Ascending aorta (tissue), 2 donors: Measurements from ENCODE around the gene FOXK1. TPM values are rescaled to one million over a fixed set of nuclear protein-coding genes. Genes with fewer than 3 reads are reported as not detected.

Experiments
- DNase-seq, 2 donors: peaks; one replicate each; pipeline ENCODE4 v3.0.0-alpha.2; 2019; ENCODE audit warnings: low spot score in 2 of 2
- H3K27ac ChIP-seq, 2 donors: fragments of 200-600 bp; sonication (generic); one replicate each; pipeline ENCODE4 v1.5.1; 2016 to 2017; ENCODE audit warnings: mild to moderate bottlenecking in 1 of 2
- H3K27me3 ChIP-seq: fragments of 200-600 bp; sonication (generic); one replicate; pipeline ENCODE4 v1.5.1; 2017
- H3K36me3 ChIP-seq, 2 donors: fragments of 200-600 bp; sonication (generic); one replicate each; pipeline ENCODE4 v1.5.1; 2016
- H3K4me1 ChIP-seq, 2 donors: fragments of 200-600 bp; sonication (generic); one replicate each; pipeline ENCODE4 v1.5.1; 2016 to 2017; ENCODE audit warnings: mild to moderate bottlenecking in 1 of 2
- H3K4me3 ChIP-seq, 2 donors: fragments of 200-600 bp; sonication (generic); one replicate each; pipeline ENCODE4 v1.5.1; 2016 to 2017; ENCODE audit warnings: mild to moderate bottlenecking in 1 of 2
- H3K9me3 ChIP-seq, 2 donors: fragments of 200-600 bp; sonication (generic); one replicate each; pipeline ENCODE4 v1.5.1; 2016
- intact Hi-C: fragments of 100-400 bp; cut with DNase I; formaldehyde crosslinking; loops from one replicate; pipeline ENCODE4 v1.15.1; 2023
- total RNA-seq: library from RNA; depleted of rRNA; stranded (reverse); fragments of >200 nt; gene quantifications from one replicate; pipeline ENCODE4 v1.1.0, GENCODE V29; 2016
- TF ChIP-seq, protein P1 (sequence below), 3 experiments: fragments of 200-600 bp in 2 of 3; fragments of 450-650 bp in 1 of 3; sonication (generic) in 2 of 3; IDR thresholded peaks; one replicate each; pipeline ENCODE4 v1.5.1; 2016 to 2019; ENCODE audit warnings: antibody characterized with exemption in 3 of 3, mild to moderate bottlenecking in 1 of 3, moderate library complexity in 1 of 3

Gene FOXK1
- total RNA-seq, 1 donor from 2014 or later: 31.7 TPM

GRCh38 chr7:4809666-4810065 lies 127.6 kb downstream of the FOXK1 start:
- intact Hi-C loops: no loop called here
- Histone ChIP-seq H3K4me1 (no peaks in the 10 kb centered on the region), H3K4me3 (no peak overlapping the region), H3K27me3 (no peaks in the 10 kb centered on the region), H3K27ac (peak overlapping the region in 1 of 2 donors; percentile 27), H3K9me3 (no peaks in the 10 kb centered on the region), H3K36me3 (peaks cover 0 to 5% of the 10 kb centered on the region in 2 donors)
- TF ChIP-seq, protein P1, sequence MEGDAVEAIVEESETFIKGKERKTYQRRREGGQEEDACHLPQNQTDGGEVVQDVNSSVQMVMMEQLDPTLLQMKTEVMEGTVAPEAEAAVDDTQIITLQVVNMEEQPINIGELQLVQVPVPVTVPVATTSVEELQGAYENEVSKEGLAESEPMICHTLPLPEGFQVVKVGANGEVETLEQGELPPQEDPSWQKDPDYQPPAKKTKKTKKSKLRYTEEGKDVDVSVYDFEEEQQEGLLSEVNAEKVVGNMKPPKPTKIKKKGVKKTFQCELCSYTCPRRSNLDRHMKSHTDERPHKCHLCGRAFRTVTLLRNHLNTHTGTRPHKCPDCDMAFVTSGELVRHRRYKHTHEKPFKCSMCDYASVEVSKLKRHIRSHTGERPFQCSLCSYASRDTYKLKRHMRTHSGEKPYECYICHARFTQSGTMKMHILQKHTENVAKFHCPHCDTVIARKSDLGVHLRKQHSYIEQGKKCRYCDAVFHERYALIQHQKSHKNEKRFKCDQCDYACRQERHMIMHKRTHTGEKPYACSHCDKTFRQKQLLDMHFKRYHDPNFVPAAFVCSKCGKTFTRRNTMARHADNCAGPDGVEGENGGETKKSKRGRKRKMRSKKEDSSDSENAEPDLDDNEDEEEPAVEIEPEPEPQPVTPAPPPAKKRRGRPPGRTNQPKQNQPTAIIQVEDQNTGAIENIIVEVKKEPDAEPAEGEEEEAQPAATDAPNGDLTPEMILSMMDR (IDR thresholded peaks at IDR 0.05): no peak
- no peak for DNase-seq

GRCh38 chr7:4814433-4814832 lies 132.3 kb downstream of the FOXK1 start:
- H3K27me3 ChIP-seq: no peaks in the 10 kb centered on the region
- H3K9me3 ChIP-seq: no peaks in the 10 kb centered on the region
- no peaks in the 10 kb centered on the region for H3K4me1 ChIP-seq
- H3K27ac ChIP-seq: no peak overlapping the region
- no peak for DNase-seq
- intact Hi-C loops: no loop called here
- H3K36me3 ChIP-seq: peaks cover 0 to 5% of the 10 kb centered on the region in 2 donors
- H3K4me3 ChIP-seq: no peak overlapping the region
- TF ChIP-seq, protein P1 (IDR thresholded peaks at IDR 0.05): no peak

DNA sequence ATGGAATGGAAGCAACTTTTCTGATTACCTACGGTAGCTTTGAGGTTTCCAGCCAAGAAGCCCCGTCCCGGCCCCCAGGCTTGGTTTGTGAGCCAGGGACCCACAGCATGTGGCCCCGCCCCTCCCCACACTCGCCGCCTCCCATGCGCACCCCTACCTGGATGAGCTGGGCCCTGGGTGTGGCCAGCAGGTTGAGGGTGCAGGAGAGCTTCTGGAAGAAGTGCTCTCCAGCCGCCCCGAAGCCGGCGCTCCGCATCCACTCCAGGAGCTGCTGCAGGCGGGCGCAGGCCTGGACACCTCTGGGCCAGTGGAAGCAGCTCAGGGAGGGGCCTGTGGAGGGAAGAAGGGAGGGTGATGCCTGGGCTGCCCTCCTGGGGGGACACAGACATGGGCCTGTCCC lies 133.0 kb downstream of the FOXK1 start:
- DNase-seq: no peak
- H3K36me3 ChIP-seq: peaks cover 0 to 5% of the 10 kb centered on the region in 2 donors
- no peak overlapping the region for H3K27ac ChIP-seq
- TF ChIP-seq, protein P1 (IDR thresholded peaks at IDR 0.05): no peak
- H3K27me3 ChIP-seq: no peaks in the 10 kb centered on the region
- no peak overlapping the region for H3K4me3 ChIP-seq
- peaks cover 0 to 4% of the 10 kb centered on the region in 2 donors for H3K4me1 ChIP-seq
- intact Hi-C loops: no loop called here
- no peaks in the 10 kb centered on the region for H3K9me3 ChIP-seq

GRCh38 chr7:4815609-4816418 lies 133.7 kb downstream of the FOXK1 start:
- Histone ChIP-seq H3K9me3 (no peaks in the 10 kb centered on the region), H3K27ac (no peak overlapping the region), H3K27me3 (no peaks in the 10 kb centered on the region), H3K4me3 (no peak overlapping the region), H3K4me1 (peaks cover 0 to 6% of the 10 kb centered on the region in 2 donors), H3K36me3 (peaks cover 0 to 5% of the 10 kb centered on the region in 2 donors)
- DNase-seq: no peak
- intact Hi-C loops: no loop called here
- TF ChIP-seq, protein P1 (IDR thresholded peaks at IDR 0.05): no peak

GRCh38 chr7:4816419-4817080 lies 134.5 kb downstream of the FOXK1 start:
- TF ChIP-seq, protein P1 (IDR thresholded peaks at IDR 0.05): no peak
- H3K36me3 ChIP-seq: peaks cover 0 to 5% of the 10 kb centered on the region in 2 donors
- no peaks in the 10 kb centered on the region for H3K27me3 ChIP-seq

More at GRCh38 chr7:4816419-4817080, 134.5 kb downstream of the FOXK1 start:
- no peaks in the 10 kb centered on the region for H3K9me3 ChIP-seq
- H3K27ac ChIP-seq: no peak overlapping the region
- DNase-seq: no peak
- H3K4me1 ChIP-seq: peaks cover 0 to 6% of the 10 kb centered on the region in 2 donors
- intact Hi-C loops: no loop called here
- H3K4me3 ChIP-seq: no peak overlapping the region
